Fibroblast of mammary gland (primary cell): ENCODE data around the gene RAB11FIP5.

Source experiments
- DNase-seq: peaks from one replicate; pipeline ENCODE4 v3.0.0-alpha.2; 2010; ENCODE audit warnings: low read depth
- H3K4me3 ChIP-seq: 2 replicates; pipeline ENCODE4 v1.5.1; 2011; ENCODE audit warnings: low read depth, mild to moderate bottlenecking, low read length, moderate library complexity; ENCODE audit not compliant: control insufficient read depth
- CTCF ChIP-seq: conservative IDR thresholded peaks from 2 replicates; pipeline ENCODE4 v1.5.1; 2011; ENCODE audit warnings: low read depth, low read length, inconsistent platforms; ENCODE audit not compliant: control insufficient read depth, insufficient read depth

RAB11FIP5 gene

GRCh38 chr2:73036766-73037165, 76.0 kb downstream of the RAB11FIP5 start:
- no peak for DNase-seq
- no peak overlapping the region for H3K4me3 ChIP-seq
- TF ChIP-seq CTCF, result no peak

GRCh38 chr2:73035899-73036711, 76.6 kb downstream of the RAB11FIP5 start:
- H3K4me3 ChIP-seq, result no peak overlapping the region
- no peak for DNase-seq
- TF ChIP-seq CTCF, result peak; percentile 8

- H3K4me3 ChIP-seq, result no peak overlapping the region
- DNase-seq, result no peak
- no peak for TF ChIP-seq CTCF
Observed at GRCh38 chr2:73034661-73035375, 77.9 kb downstream of the RAB11FIP5 start.

- no peak for TF ChIP-seq CTCF
- no peak overlapping the region for H3K4me3 ChIP-seq
- no peak for DNase-seq
Observed at GRCh38 chr2:73033766-73034381, 78.9 kb downstream of the RAB11FIP5 start.

GRCh38 chr2:73033142-73033765, 79.5 kb downstream of the RAB11FIP5 start:
- no peak for TF ChIP-seq CTCF
- no peak overlapping the region for H3K4me3 ChIP-seq
- DNase-seq, result no peak

- no peak overlapping the region for H3K4me3 ChIP-seq
- DNase-seq, result no peak
- TF ChIP-seq CTCF, result no peak
Observed at GRCh38 chr2:73032702-73033097, 80.0 kb downstream of the RAB11FIP5 start.
